Naive B cell (primary cell): Measurements from ENCODE around the gene PLCH2. TPM values are rescaled to one million over a fixed set of nuclear protein-coding genes. Genes with fewer than 3 reads are reported as not detected.
"Not testable (repeated sequence)": the region's sequence is repeated elsewhere in the genome, so short reads cannot be mapped to it uniquely, and the experiment has no call there.

ENCODE experiments used
- ATAC-seq, 2 donors: fragments of 150-1000 bp; cut with Tn5 transposase; 2 replicates each; pipeline ENCODE4 v1.10.0; 2021; ENCODE audit warnings: low read depth in 2 of 2, mild to moderate bottlenecking in 2 of 2, moderate library complexity in 2 of 2
- DNase-seq: peaks from one replicate; pipeline ENCODE4 v3.0.0; 2022
- H3K27ac Mint-ChIP-seq, 6 donors: one replicate each; pipeline ENCODE4 v1.8.0; 2020 to 2022; ENCODE audit warnings: mild to moderate bottlenecking in 6 of 6, mixed read lengths in 6 of 6, moderate library complexity in 5 of 6, inconsistent platforms in 2 of 6
- H3K27me3 Mint-ChIP-seq, 3 donors: one replicate each; pipeline ENCODE4 v1.8.0; 2021 to 2022; ENCODE audit warnings: mixed read lengths in 3 of 3, mild to moderate bottlenecking in 1 of 3
- H3K36me3 Mint-ChIP-seq, 2 donors: one replicate each; pipeline ENCODE4 v1.8.0; 2020 to 2022; ENCODE audit warnings: mixed read lengths in 2 of 2, inconsistent platforms in 1 of 2, mild to moderate bottlenecking in 1 of 2
- H3K4me1 Mint-ChIP-seq, 3 donors: one replicate each; pipeline ENCODE4 v1.8.0; 2020 to 2022; ENCODE audit warnings: mixed read lengths in 3 of 3, inconsistent platforms in 1 of 3, mild to moderate bottlenecking in 1 of 3, moderate library complexity in 1 of 3
- H3K4me3 Mint-ChIP-seq, 8 donors: one replicate each; pipeline ENCODE4 v1.8.0; 2020 to 2022; ENCODE audit warnings: mild to moderate bottlenecking in 8 of 8, mixed read lengths in 8 of 8, moderate library complexity in 8 of 8, inconsistent platforms in 2 of 8
- H3K9me3 Mint-ChIP-seq, 7 donors: one replicate each; pipeline ENCODE4 v1.8.0; 2020 to 2022; ENCODE audit warnings: mixed read lengths in 7 of 7, mild to moderate bottlenecking in 5 of 7, inconsistent platforms in 2 of 7, moderate library complexity in 1 of 7
- polyA plus RNA-seq, 6 donors: library from polyadenylated mRNA; unstranded; fragments of 300-500 nt; fragmentation: Illumina TruSeq; gene quantifications; one replicate each; pipeline ENCODE4 v1.2.3, GENCODE V29; 2021; ENCODE audit warnings: low read depth in 6 of 6

Gene PLCH2
- polyA plus RNA-seq, 6 donors from 2014 or later = 0.94 to 2.5 (median 1.6) TPM

DNA sequence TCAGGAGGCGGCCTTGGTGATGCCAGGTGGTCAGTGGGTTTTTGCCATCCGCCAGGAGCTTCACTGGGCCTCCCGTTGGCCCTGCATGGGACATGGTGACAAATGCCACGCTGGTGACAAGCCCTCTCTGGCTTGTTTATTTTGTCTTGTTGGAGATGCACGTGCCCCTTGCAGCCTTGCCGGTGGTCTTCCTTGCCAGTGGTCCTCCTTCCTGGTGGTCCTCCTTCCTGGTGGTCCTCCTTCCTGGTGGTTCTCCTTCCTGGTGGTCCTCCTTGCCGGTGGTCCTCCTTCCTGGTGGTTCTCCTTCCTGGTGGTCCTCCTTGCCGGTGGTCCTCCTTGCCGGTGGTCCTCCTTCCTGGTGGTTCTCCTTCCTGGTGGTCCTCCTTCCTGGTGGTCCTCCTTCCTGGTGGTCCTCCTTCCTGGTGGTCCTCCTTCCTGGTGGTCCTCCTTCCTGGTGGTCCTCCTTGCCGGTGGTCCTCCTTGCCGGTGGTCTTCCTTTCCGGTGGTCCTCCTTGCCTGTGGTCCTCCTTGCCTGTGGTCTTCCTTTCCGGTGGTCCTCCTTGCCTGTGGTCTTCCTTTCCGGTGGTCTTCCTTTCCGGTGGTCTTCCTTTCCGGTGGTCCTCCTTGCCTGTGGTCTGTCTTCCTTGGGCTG lies 16.9 kb upstream of the PLCH2 start:
- H3K4me1 Mint-ChIP-seq, DNase-seq, ATAC-seq, H3K27ac Mint-ChIP-seq, H3K9me3 Mint-ChIP-seq, H3K4me3 Mint-ChIP-seq, H3K36me3 Mint-ChIP-seq: not testable (repeated sequence)
- H3K27me3 Mint-ChIP-seq = peaks cover 0 to 20% (median 2%) of the 10 kb centered on the region in 3 donors

DNA sequence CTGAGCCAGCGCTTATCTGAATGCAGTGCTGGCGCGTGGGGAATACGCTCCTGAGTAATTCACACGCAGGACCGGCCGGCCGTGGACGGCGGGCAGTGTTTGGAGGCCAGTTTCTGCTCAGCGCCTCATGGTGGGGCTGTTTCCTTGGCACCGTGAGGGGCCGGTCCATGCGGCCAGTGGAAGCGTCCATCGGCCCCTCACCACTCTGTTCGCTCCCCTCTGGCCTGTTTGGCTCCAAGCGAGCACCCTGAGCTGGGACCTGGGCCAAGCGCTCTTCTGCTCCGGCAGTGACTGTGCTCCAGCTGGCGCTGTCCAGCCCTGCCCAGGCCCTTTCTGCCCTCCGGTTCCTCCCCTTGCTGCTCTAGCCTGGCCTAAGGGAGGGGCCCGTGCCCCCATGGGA lies 16.3 kb upstream of the PLCH2 start:
- no peak for DNase-seq
- Mint-ChIP-seq H3K27me3 (peaks cover 0 to 25% (median 6%) of the 10 kb centered on the region in 3 donors), H3K4me1 (no peaks in the 10 kb centered on the region), H3K9me3 (no peaks in the 10 kb centered on the region), H3K27ac (no peak overlapping the region), H3K36me3 (no peaks in the 10 kb centered on the region), H3K4me3 (no peak overlapping the region)
- ATAC-seq = no peak

DNA sequence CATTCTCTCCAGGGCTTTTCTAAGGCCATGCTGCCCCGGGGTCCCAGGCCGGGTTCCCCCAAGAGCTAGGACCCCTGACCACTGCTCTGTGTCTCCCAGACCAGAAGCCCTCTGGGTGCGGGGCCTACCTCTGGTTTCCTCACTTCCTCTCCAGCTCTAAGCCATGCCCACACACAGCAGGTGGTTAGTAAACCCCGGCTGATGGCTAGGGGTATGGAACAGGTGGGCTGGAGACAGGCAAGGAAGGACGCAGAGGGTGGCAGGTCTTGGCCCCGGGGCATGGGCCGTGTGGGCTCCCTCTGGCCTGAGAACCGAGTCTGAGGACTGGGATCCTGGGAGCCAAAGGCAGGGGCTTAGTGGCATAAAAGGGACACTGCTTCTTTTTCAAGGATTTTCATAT lies 15.9 kb upstream of the PLCH2 start:
- Mint-ChIP-seq H3K4me1 (no peaks in the 10 kb centered on the region), H3K9me3 (no peaks in the 10 kb centered on the region), H3K27me3 (peaks cover 0 to 25% (median 6%) of the 10 kb centered on the region in 3 donors), H3K36me3 (no peaks in the 10 kb centered on the region), H3K27ac (no peak overlapping the region), H3K4me3 (no peak overlapping the region)
- no peak for DNase-seq
- ATAC-seq = no peak

DNA sequence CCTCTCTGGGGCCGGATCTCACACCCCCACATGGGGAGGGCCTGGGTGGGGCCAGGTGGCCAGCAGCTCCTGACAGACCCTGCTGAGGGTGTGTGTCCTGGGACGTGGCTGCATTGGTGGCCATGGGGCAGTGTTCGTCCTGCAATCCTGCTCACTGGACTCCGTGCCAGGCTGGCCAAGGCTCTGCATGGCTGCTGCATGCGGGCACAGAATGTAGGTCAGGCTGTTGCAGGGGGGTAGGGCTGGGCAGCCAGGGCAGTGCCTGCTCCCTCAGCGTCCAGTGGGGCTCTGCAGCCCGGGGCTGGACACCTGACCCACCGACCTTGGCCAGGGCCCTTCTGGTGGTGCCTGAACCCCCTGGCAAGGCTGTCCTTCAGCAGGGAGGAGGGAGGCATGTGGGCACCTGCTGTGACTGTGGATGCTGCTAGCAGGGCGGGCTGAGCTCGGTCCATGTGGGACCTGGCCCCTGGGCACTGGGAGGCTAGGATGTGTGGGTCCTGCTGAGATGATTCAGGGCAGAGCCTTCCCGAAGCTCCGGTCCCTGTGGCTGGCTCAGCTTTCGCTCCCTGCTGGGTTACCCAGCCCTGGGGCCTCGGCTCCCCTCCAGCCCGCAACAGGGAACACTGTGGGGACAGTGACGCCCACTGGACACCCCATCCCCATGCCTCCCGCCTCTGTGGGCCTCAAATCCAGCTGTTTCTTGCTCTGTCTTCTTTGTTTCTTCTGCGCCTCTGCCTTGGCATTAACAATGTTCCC lies 14.9 kb upstream of the PLCH2 start:
- DNase-seq (no peak), ATAC-seq (no peak)
- Mint-ChIP-seq H3K36me3 (no peaks in the 10 kb centered on the region), H3K27ac (no peak overlapping the region), H3K9me3 (no peaks in the 10 kb centered on the region), H3K4me3 (no peak overlapping the region), H3K4me1 (no peaks in the 10 kb centered on the region), H3K27me3 (peaks cover 0 to 31% (median 7%) of the 10 kb centered on the region in 3 donors)

DNA sequence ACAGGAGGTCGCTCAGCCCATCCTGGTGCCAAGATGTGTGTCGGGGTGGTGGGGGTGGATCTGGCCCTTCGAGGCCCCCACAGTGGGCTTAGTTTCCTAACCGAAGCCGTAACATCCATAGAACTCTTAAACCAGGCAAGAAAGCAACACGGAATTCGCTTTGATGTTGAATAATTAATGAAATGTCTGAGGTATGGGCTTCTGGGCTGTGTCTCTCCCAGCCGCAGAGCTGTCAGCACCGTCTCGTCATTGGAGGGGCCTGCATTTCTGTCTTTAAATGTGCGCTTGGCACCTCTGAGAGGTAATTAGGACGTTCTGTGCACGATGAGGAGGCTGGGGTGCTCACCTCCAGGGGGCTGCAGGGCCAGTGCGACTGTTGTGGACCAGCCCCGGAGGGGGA lies 13.3 kb upstream of the PLCH2 start:
- H3K27me3 Mint-ChIP-seq = peaks cover 0 to 37% (median 14%) of the 10 kb centered on the region in 3 donors
- H3K4me1 Mint-ChIP-seq = peaks cover 0 to 5% (median 4%) of the 10 kb centered on the region in 3 donors
- ATAC-seq = no peak
- no peak overlapping the region for H3K27ac Mint-ChIP-seq
- H3K4me3 Mint-ChIP-seq = no peak overlapping the region
- H3K9me3 Mint-ChIP-seq = no peaks in the 10 kb centered on the region
- DNase-seq = no peak
- no peaks in the 10 kb centered on the region for H3K36me3 Mint-ChIP-seq

DNA sequence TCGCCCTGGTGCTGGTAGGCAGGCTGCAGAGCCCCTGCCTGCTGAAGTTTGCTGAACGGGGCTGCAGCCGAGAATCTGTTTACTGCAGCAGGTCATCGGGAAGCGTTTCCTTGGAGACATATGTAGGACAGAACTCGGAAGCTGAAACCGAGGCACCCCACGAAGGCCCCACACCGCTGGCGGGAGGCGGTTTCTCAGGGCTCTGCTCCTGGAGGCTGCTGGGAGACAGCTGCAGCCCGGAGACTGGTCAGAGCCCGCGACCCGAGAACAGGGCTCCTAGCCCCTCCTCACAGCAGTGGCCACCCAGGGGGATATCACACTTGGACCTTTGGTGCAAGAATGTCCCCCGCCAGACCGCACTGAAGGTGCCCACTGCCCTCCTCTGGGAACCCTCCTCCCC lies 12.7 kb upstream of the PLCH2 start:
- H3K27me3 Mint-ChIP-seq = peaks cover 0 to 40% (median 17%) of the 10 kb centered on the region in 3 donors
- ATAC-seq = no peak
- peaks cover 3 to 5% (median 4%) of the 10 kb centered on the region in 3 donors for H3K4me1 Mint-ChIP-seq
- no peak for DNase-seq
- no peak overlapping the region for H3K4me3 Mint-ChIP-seq
- H3K9me3 Mint-ChIP-seq = no peaks in the 10 kb centered on the region
- no peaks in the 10 kb centered on the region for H3K36me3 Mint-ChIP-seq
- H3K27ac Mint-ChIP-seq = no peak overlapping the region

DNA sequence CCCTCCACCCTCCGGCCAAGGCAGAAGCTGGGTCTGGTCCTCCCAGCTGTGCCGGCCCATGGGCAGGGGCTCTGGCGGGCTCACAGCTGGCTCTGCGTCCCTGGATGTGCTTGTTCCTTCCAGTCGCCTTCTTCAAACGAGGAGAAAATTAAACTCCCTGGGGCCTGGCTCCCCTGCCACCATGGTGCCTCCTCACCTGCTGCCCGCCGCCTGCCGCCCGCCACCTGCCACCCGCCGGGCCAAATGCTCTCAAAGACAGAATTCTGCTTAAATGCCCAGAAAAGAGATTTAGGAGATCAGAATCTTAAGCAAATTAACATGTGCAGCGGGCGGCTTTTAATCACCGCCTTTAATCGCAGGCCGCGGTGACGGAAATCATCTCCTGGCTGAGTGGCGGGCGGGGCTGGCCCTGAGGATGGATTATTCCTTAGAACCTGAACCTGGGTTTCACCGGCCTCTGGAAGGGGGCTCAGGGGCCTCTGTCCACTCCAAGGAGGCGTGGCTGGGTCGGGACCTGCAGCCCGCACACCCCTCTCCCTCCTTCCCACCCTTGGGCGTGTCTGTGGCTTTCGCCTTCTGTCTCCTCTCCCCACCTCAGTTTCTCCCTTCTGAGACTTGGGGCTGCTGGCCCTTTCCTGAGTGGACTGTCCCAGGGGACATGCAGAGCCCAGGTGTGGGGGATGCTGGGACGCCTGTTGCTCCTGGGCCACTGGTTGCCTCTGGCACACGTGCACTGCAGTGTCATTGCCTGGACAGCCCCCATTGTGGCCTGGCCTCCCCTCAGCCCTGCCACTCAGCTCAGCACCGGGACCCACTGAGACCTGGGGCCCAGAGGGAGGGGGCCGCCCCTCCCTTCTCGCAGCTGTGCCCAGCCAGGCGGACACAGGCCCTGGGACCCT lies 10.5 kb upstream of the PLCH2 start:
- no peak for ATAC-seq
- Mint-ChIP-seq H3K4me1 (peaks cover 4 to 11% (median 4%) of the 10 kb centered on the region in 3 donors), H3K27me3 (peaks cover 0 to 44% (median 22%) of the 10 kb centered on the region in 3 donors), H3K4me3 (no peak overlapping the region), H3K36me3 (no peaks in the 10 kb centered on the region), H3K27ac (no peak overlapping the region), H3K9me3 (no peaks in the 10 kb centered on the region)
- DNase-seq = no peak

DNA sequence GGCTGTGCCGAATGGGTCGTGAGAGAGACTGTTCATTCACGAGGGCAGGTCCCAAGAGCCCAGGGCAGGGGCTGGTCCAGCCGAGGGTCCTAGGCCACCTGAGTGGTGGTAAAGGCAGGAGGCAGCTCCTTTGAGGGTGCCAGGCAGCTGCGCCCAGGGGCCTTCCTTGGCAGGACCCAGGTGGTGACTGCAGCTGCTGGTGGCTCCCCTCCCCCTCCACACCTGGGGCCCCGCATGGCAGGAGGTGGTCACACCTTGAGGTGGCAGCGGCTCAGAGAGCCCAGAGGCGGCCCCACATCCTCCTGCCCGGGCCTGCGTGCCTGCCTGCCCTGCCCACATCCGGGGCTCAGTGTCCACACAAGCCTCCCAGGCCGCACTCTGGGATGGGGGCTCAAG lies 9.8 kb upstream of the PLCH2 start:
- H3K4me1 Mint-ChIP-seq = peaks cover 8 to 16% (median 9%) of the 10 kb centered on the region in 3 donors
- H3K27ac Mint-ChIP-seq = peak overlapping the region in 1 of 6 donors; percentile 78
- no peaks in the 10 kb centered on the region for H3K36me3 Mint-ChIP-seq
- ATAC-seq (no peak), DNase-seq (no peak)
- peaks cover 0 to 50% (median 22%) of the 10 kb centered on the region in 3 donors for H3K27me3 Mint-ChIP-seq
- no peaks in the 10 kb centered on the region for H3K9me3 Mint-ChIP-seq
- no peak overlapping the region for H3K4me3 Mint-ChIP-seq

DNA sequence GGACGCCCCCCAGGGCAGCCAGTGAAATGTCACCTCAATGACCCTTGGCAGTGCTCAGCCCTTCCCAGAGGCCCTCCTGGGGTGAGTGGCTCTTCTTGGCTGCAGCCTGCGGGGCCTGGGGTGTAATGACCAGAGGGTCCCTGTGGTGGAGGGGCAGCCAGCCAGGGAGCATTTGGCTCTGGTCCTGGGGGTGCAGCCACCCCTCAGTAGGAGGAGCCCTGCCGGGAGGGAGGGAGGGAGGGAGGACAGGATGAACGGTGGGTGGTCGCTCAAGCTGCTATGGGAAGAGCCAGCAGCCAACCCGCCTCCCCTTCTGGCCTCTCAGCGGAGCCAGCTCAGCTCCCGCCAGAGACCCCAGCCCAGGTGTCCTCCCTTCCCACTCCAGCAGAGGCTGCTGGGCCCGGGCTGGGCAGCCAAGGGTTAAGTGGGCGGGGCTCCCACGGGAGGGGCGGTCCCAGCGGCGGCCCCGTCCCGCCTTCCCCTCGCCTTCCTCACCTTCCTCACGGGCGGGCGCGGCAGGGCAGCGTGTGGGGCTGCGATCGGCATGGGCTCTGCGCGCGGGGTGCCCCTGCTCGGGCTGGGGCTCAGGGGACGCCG lies 9.0 kb upstream of the PLCH2 start:
- Mint-ChIP-seq H3K27ac (no peak overlapping the region), H3K4me3 (no peak overlapping the region), H3K36me3 (no peaks in the 10 kb centered on the region), H3K27me3 (peaks cover 0 to 52% (median 22%) of the 10 kb centered on the region in 3 donors), H3K4me1 (peaks cover 9 to 16% (median 9%) of the 10 kb centered on the region in 3 donors), H3K9me3 (no peaks in the 10 kb centered on the region)
- DNase-seq (no peak), ATAC-seq (peak in 1 of 2 donors; percentile 45)

DNA sequence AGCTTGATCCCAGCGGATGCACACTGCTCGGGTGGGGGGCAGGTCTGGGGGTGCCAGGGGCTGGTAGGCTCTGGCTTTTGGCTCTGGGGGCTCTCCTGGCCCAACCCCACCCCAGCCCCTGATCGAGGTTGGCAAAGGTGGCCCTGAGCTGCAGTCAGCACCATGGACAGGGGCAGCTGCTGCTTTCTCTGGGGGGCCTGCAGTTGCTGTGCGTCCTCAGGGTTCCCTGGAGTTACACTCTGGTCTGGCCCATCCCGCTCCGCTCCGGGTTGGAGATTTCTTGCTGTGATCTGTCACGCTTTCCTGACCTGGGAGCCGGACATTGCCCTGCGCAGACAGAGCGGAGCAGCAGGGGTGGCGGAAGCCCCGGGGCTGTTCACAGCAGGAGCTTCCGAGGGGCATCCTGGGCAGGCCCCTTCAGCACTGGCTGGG lies 8.0 kb upstream of the PLCH2 start:
- Mint-ChIP-seq H3K27me3 (peaks cover 0 to 47% (median 22%) of the 10 kb centered on the region in 3 donors), H3K36me3 (no peaks in the 10 kb centered on the region), H3K27ac (no peak overlapping the region), H3K9me3 (no peaks in the 10 kb centered on the region), H3K4me1 (peaks cover 9 to 16% (median 9%) of the 10 kb centered on the region in 3 donors), H3K4me3 (no peak overlapping the region)
- ATAC-seq (no peak), DNase-seq (peak; percentile 34)

DNA sequence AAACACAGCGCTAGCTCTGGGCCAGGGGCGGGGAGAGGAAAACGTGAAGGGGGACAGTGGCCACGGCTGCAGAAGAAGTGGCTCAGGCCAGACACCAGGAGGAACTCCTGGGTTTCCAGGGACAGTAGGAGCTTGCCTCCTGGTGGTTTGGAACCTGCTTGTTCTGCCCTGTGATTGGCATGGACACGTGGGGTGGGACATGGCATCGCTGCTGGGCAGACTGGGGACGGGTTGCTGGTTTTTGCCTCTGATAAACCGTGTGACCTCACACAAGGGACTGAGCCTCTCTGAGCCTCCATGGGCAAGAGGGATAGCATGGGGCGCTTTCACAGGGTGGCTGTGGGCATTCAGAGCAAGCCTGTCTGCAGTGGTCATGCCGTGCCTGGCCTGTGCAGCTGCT lies 7.5 kb upstream of the PLCH2 start:
- no peak for DNase-seq
- ATAC-seq = no peak
- peaks cover 9 to 16% (median 9%) of the 10 kb centered on the region in 3 donors for H3K4me1 Mint-ChIP-seq
- H3K4me3 Mint-ChIP-seq = no peak overlapping the region
- peaks cover 0 to 46% (median 22%) of the 10 kb centered on the region in 3 donors for H3K27me3 Mint-ChIP-seq
- H3K36me3 Mint-ChIP-seq = no peaks in the 10 kb centered on the region
- H3K27ac Mint-ChIP-seq = no peak overlapping the region
- no peaks in the 10 kb centered on the region for H3K9me3 Mint-ChIP-seq

DNA sequence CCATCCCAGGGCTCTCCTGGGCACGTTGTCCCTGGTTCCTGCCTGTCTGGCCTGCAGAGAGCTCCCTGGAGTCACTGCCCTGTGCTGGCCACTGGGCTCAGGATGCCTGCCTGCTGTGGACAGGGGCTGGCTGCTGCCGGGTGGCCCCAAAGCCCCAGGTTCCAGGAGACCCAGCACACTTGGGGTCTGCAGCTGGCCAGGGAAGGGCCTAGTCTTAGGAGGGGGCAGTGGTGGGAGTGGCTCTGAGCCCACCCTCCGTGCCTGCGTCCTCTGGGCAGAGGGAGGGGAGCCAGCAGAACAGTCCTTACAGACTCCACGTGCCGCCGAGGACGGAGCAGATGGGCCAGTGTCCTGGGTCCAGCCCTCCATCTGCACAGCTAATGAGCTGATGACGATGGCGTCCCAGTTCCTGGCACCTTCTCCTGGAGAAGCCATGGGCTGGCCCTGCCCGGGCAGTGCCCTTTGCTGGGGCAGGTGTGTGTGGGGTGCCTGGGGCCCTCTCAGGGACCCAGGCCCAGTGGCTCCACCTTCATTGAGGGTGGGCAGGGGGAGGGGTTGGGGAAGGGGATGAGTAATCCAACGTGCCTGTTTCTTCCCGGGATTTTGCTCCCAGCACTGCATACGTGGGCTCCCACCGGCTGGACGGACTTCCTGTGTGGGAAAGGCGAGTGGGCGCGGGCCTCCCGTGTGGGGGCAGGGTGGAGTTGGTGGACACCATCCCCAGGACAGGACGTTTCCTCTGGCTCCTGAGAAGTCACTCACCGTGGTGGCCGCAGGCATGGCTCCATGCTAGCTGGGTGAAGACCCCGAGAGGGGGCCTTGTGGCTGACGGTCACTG lies 6.8 kb upstream of the PLCH2 start:
- Mint-ChIP-seq H3K27me3 (peaks cover 0 to 38% (median 19%) of the 10 kb centered on the region in 3 donors), H3K27ac (no peak overlapping the region), H3K36me3 (no peaks in the 10 kb centered on the region), H3K9me3 (no peaks in the 10 kb centered on the region), H3K4me3 (peak overlapping the region in 1 of 8 donors; percentile 29), H3K4me1 (peaks cover 9 to 16% (median 9%) of the 10 kb centered on the region in 3 donors)
- ATAC-seq (no peak), DNase-seq (no peak)
